Activated CD4-positive, alpha-beta memory T cell treated with anti-CD3 and anti-CD28 coated beads for 36 hours (primary cell): ENCODE data around the gene MAMDC2. TPM values are rescaled to one million over a fixed set of nuclear protein-coding genes. Genes with fewer than 3 reads are reported as not detected.
"Not testable (repeated sequence)": the region's sequence is repeated elsewhere in the genome, so short reads cannot be mapped to it uniquely, and the experiment has no call there.

ENCODE experiments used
- CTCF ChIA-PET: fragments of 350-600 bp; sonication (Branson Sonifier 250); formaldehyde crosslinking; loops from one replicate; lab custom pipeline; 2021; ENCODE audit warnings: antibody characterized with exemption, inconsistent platforms; lab: Charles Lee
- POLR2A ChIA-PET: fragments of 350-600 bp; sonication (Branson Sonifier 250); formaldehyde crosslinking; loops from one replicate; lab custom pipeline; 2021; ENCODE audit warnings: antibody characterized with exemption; lab: Charles Lee
- DNase-seq: peaks from one replicate; pipeline ENCODE4 v3.0.0-alpha.2; 2020
- H3K27ac Mint-ChIP-seq: one replicate; pipeline ENCODE4 v1.8.0; 2021; ENCODE audit warnings: mixed read lengths
- H3K27me3 Mint-ChIP-seq: one replicate; pipeline ENCODE4 v1.8.0; 2021; ENCODE audit warnings: mixed read lengths
- H3K36me3 Mint-ChIP-seq: one replicate; pipeline ENCODE4 v1.8.0; 2021; ENCODE audit warnings: mixed read lengths
- H3K4me1 Mint-ChIP-seq: one replicate; pipeline ENCODE4 v1.8.0; 2021; ENCODE audit warnings: low read depth, mixed read lengths
- H3K4me3 Mint-ChIP-seq: one replicate; pipeline ENCODE4 v1.8.0; 2021; ENCODE audit warnings: mild to moderate bottlenecking, mixed read lengths
- H3K9me3 Mint-ChIP-seq: one replicate; pipeline ENCODE4 v1.8.0; 2021; ENCODE audit warnings: mixed read lengths
- intact Hi-C: fragments of 100-400 bp; cut with micrococcal nuclease; formaldehyde crosslinking; loops from one replicate; pipeline ENCODE4 v1.15.1; 2023
- total RNA-seq, 2 experiments: library from RNA; stranded (reverse); gene quantifications; one replicate each; pipeline ENCODE4 v1.2.3, GENCODE V29; 2021

The MAMDC2 gene
- total RNA-seq, 2 experiments from 2014 or later = not detected

DNA sequence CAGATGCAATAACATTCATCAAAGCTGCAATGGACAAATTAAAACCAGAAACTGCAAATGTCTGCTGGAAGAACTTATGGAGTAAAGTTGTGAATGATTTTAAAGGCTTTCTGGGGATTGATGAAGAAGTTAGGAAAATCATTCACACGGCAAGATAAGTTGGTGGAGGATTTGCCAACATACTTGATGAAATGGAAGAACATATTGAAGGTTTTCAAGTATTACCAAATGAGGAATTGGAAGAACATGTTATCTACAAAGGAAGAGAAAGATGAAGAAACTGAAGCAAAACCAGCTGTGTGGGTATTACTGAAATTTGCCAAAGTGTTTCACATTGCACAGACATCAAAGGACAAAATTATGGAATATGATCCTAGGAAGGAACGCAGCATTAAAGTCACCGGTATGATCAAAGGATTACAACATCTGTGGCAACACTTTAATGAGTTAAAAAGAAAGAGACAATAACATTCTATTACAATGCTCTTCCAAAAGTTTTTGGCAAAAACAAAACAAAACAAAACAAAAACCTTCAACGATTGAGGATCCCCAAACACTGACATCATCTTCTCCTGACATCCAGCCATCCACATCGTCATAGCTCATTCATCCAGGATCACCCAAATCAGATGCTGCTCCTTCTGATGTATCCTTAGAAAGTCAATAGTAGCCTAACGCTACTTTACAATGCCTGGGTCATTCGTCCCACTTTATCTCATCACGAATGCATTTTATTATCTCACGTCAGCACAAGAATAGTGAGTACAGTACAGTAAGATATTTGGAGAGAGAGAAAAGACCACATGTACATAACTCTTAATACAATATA, 153.8 kb downstream of the MAMDC2 start:
- ChIA-PET CTCF (no interaction called here), POLR2A (no interaction called here)
- DNase-seq = no peak
- Mint-ChIP-seq H3K4me3 (no peak overlapping the region), H3K27me3 (no peaks in the 10 kb centered on the region), H3K9me3 (peaks cover 17% of the 10 kb centered on the region), H3K4me1 (no peaks in the 10 kb centered on the region), H3K36me3 (peaks cover 4% of the 10 kb centered on the region), H3K27ac (no peak overlapping the region)
- intact Hi-C loops = no loop called here

DNA sequence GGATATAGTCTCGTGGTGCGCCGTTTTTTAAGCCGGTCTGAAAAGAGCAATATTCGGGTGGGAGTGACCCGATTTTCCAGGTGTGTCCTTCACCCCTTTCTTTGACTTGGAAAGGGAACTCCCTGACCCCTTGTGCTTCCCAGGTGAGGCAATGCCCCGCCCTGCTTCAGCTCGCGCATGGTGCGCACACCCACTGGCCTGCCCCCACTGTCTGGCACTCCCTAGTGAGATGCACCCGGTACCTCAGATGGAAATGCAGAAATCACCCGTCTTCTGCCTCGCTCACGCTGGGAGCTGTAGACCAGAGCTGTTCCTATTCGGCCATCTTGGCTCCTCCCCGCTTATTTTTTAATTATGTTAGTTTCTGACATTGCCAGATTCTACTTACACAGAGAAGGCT, 161.1 kb downstream of the MAMDC2 start:
- POLR2A ChIA-PET, H3K27me3 Mint-ChIP-seq, H3K27ac Mint-ChIP-seq, H3K36me3 Mint-ChIP-seq, H3K4me3 Mint-ChIP-seq, intact Hi-C loops, DNase-seq, CTCF ChIA-PET, H3K4me1 Mint-ChIP-seq: not testable (repeated sequence)
- peaks cover 31% of the 10 kb centered on the region for H3K9me3 Mint-ChIP-seq

DNA sequence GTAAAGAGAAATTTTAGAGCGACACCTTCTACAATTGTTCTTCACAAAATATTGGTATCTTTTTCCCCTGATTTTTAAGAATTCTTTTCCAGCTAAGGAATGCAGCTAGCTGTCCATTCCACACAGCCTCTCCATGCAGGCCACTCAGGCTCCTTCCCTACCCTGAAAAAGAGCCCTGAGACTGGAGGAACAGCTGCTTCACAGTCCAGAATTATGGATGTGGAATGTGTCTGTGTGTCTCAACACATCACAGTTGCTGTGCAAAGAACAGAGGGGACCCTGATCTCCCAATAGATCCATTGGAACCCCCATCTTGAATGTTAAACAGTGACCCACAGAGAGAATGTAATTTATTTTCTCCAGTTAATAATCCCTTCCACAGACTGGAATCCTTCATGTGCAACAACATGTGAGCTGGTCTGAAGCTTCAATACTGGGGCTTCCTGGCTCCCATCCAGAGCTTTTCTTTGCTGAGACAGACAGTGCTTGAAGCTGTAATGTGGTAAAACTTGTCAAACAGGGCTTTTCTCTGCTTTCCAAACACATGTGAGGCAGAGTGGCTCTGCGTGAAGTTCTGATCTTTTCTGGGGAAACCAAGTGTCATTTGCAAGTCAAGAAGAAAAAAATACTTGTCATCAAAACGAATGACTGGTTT, 161.8 kb downstream of the MAMDC2 start:
- Mint-ChIP-seq H3K4me3 (no peak overlapping the region), H3K27me3 (no peaks in the 10 kb centered on the region), H3K36me3 (peaks cover 2% of the 10 kb centered on the region), H3K27ac (no peak overlapping the region), H3K4me1 (no peaks in the 10 kb centered on the region), H3K9me3 (peaks cover 38% of the 10 kb centered on the region)
- DNase-seq = no peak
- ChIA-PET POLR2A (no interaction called here), CTCF (no interaction called here)
- intact Hi-C loops = no loop called here

DNA sequence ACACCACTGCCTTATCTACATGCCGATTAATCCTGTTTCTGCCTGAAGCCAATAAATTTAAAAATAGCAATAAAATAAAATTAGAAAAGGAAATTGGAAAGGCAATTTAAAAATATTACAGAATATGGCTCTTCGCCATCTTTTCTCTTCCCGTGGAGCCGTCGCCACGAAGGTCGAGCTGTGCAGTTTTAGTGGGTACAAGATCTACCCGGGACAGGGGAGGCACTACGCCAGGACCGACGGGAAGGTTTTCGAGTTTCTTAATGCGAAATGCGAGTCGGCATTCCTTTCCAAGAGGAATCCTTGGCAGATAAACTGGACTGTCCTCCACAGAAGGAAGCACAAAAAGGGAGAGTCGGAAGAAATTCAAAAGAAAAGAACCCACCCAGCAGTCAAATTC, 173.4 kb downstream of the MAMDC2 start:
- H3K27me3 Mint-ChIP-seq = no peaks in the 10 kb centered on the region

DNA sequence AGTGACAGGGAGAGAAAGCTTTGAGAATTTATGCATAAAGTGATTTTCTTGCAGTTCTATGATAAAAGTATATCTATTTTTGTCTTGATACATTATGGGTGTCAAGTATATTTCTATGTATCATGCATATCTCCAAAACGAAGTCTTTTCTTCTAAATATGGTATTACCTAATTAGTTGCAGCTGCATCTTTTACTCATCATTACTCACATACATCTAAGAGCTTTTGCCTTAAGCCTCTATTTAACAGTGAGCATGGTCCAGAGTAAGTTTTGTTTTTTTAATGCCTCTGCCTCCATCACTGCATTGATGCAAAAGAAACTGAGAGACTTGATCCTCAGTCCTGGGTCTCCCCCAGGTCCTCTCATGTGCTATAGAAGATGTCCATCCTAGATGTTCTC, 175.1 kb downstream of the MAMDC2 start:
- Mint-ChIP-seq H3K27me3 (no peaks in the 10 kb centered on the region), H3K27ac (no peak overlapping the region), H3K36me3 (peaks cover 13% of the 10 kb centered on the region), H3K9me3 (peaks cover 5% of the 10 kb centered on the region), H3K4me3 (no peak overlapping the region), H3K4me1 (no peaks in the 10 kb centered on the region)
- ChIA-PET POLR2A (no interaction called here), CTCF (no interaction called here)
- no peak for DNase-seq
- intact Hi-C loops = no loop called here

More for the DNA sequence above, 173.4 kb downstream of the MAMDC2 start:
- ChIA-PET POLR2A (no interaction called here), CTCF (no interaction called here)
- no peak for DNase-seq
- intact Hi-C loops = no loop called here
- Mint-ChIP-seq H3K27ac (no peak overlapping the region), H3K4me1 (no peaks in the 10 kb centered on the region), H3K9me3 (peaks cover 12% of the 10 kb centered on the region), H3K36me3 (peaks cover 24% of the 10 kb centered on the region), H3K4me3 (no peak overlapping the region)

DNA sequence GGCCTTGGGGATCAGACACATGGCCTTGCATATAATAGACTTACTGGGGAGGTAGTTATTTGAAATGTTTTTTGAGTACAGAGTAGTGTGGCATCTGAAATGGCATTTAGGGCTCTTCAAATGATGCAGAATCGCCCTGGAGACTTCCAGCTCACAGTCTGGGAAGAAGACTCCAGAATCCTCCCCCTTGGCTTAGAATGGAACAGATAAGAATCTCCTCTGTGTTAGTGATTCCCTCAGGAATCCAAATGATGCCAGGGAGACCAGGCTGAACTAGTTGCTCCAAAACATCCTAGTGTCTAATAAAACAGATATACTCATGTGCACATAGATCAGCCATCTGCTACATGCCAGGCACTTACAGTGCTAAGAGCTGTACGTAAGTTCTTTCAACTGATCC, 176.6 kb downstream of the MAMDC2 start:
- no peak overlapping the region for H3K4me3 Mint-ChIP-seq
- POLR2A ChIA-PET = no interaction called here
- no peaks in the 10 kb centered on the region for H3K4me1 Mint-ChIP-seq
- DNase-seq = no peak
- H3K9me3 Mint-ChIP-seq = no peaks in the 10 kb centered on the region
- intact Hi-C loops = loop anchor here (5.0 to 10.0 kb wide), 2 partner anchors 48 to 245 kb away; no protein-coding TSS in a partner anchor
- H3K27me3 Mint-ChIP-seq = no peaks in the 10 kb centered on the region
- no peak overlapping the region for H3K27ac Mint-ChIP-seq
- H3K36me3 Mint-ChIP-seq = peaks cover 2% of the 10 kb centered on the region
- CTCF ChIA-PET = no interaction called here

DNA sequence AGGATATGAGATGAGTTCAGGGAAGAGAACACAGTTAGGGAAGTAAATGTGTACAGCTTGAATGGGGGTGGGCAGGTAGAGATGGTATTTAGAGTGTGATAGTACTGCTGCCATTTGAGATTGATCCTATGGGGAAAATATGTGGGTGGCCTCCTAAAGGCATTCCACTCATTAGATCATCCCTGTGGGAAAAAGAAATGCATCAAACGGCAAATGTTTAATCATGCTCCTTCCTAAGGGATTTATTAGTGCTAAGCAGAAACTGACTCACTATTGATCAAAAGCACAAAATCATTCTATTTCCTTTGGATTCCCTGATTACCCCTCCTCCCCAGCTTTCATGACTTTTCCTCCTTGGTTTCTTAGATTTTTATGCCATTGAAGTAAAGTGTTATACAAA, 178.7 kb downstream of the MAMDC2 start:
- H3K36me3 Mint-ChIP-seq = no peaks in the 10 kb centered on the region
- no peak overlapping the region for H3K4me3 Mint-ChIP-seq
- H3K9me3 Mint-ChIP-seq = no peaks in the 10 kb centered on the region
- H3K4me1 Mint-ChIP-seq = no peaks in the 10 kb centered on the region
- H3K27ac Mint-ChIP-seq = no peak overlapping the region
- CTCF ChIA-PET = no interaction called here
- no peak for DNase-seq
- intact Hi-C loops = loop anchor here (5.0 to 10.0 kb wide), 2 partner anchors 50 to 248 kb away; no protein-coding TSS in a partner anchor
- POLR2A ChIA-PET = no interaction called here
- H3K27me3 Mint-ChIP-seq = no peaks in the 10 kb centered on the region

DNA sequence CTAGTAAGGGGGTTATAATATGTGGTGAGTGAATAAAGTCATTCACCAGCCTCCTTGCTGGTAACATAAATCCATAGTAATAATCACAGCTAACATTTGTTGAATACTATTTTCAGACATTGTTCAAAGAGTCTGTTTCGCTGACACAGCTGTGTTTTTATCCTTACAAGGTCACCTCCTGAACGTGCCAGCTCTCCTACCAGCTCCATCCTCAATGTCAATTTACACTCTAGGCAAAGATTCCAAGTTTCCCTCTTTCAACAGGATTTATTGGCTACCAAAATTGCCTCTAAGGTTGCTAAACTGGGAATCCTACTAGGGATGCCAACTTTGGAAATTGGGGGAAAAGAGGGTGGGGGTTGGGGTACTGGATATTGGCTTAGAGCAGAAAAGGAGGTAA, 184.5 kb downstream of the MAMDC2 start:
- ChIA-PET POLR2A (no interaction called here), CTCF (interaction anchor here (0.6 to 0.7 kb wide), 2 partner anchors 115 to 807 kb away, joined by 3 to 4 read pairs; no protein-coding TSS in a partner anchor)
- Mint-ChIP-seq H3K27me3 (no peaks in the 10 kb centered on the region), H3K9me3 (no peaks in the 10 kb centered on the region), H3K36me3 (no peaks in the 10 kb centered on the region), H3K4me1 (no peaks in the 10 kb centered on the region), H3K4me3 (no peak overlapping the region), H3K27ac (no peak overlapping the region)
- intact Hi-C loops = loop anchor here (10.0 kb wide), 1 partner anchor 253 kb away; no protein-coding TSS in a partner anchor
- no peak for DNase-seq

DNA sequence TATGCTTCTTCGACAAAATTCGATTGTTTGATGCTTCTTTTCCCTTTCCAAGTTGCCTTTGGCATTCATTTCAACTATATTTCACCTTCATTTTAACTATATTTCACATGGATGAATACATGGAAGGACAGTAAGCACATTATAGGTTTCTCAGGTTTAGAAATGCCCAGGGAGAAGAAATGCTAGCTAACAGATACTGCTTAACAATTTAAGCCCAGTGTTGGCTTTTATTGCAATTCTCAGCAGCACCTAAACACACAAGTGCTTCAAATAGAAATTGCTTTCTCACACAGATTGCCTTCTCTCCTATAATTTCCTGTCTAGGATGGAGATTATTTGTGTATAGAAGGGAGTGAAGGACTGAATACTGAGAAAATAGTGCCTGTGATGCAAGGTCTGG, 185.0 kb downstream of the MAMDC2 start:
- no peaks in the 10 kb centered on the region for H3K9me3 Mint-ChIP-seq
- intact Hi-C loops = loop anchor here (10.0 kb wide), 1 partner anchor 254 kb away; no protein-coding TSS in a partner anchor
- no peak overlapping the region for H3K27ac Mint-ChIP-seq
- ChIA-PET CTCF (interaction anchor here (0.6 to 0.7 kb wide), 2 partner anchors 115 to 806 kb away, joined by 3 to 4 read pairs; no protein-coding TSS in a partner anchor), POLR2A (no interaction called here)
- no peaks in the 10 kb centered on the region for H3K36me3 Mint-ChIP-seq
- H3K4me1 Mint-ChIP-seq = no peaks in the 10 kb centered on the region
- H3K4me3 Mint-ChIP-seq = no peak overlapping the region
- no peaks in the 10 kb centered on the region for H3K27me3 Mint-ChIP-seq
- DNase-seq = no peak

DNA sequence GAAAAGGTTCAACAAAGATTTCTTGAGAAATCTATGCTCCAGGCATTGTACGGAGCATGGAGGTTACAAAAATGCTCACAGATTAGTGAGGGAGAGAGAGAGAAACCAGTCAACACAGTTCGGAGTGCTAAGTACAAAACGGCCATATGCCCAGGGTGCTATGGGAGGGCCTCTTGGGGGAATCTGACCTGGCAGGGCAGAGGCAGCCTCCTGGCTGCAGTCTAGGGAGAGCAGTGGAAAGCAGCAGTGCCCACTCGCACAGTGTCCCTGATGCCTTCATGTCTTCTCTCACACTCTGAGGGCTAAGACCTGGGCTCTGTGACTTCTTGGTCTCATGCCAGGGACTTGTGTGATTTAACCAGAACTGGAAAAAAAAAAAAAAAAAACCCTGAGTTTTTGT, 185.4 kb downstream of the MAMDC2 start:
- peaks cover 2% of the 10 kb centered on the region for H3K27me3 Mint-ChIP-seq
- ChIA-PET POLR2A (no interaction called here), CTCF (interaction anchor here (1.3 kb wide), 1 partner anchor 258 kb away, joined by 5 read pairs; no protein-coding TSS in a partner anchor)
- no peaks in the 10 kb centered on the region for H3K4me1 Mint-ChIP-seq
- no peaks in the 10 kb centered on the region for H3K9me3 Mint-ChIP-seq
- intact Hi-C loops = loop anchor here (10.0 kb wide), 1 partner anchor 254 kb away; no protein-coding TSS in a partner anchor
- no peak overlapping the region for H3K27ac Mint-ChIP-seq
- H3K36me3 Mint-ChIP-seq = no peaks in the 10 kb centered on the region
- H3K4me3 Mint-ChIP-seq = no peak overlapping the region
- no peak for DNase-seq

DNA sequence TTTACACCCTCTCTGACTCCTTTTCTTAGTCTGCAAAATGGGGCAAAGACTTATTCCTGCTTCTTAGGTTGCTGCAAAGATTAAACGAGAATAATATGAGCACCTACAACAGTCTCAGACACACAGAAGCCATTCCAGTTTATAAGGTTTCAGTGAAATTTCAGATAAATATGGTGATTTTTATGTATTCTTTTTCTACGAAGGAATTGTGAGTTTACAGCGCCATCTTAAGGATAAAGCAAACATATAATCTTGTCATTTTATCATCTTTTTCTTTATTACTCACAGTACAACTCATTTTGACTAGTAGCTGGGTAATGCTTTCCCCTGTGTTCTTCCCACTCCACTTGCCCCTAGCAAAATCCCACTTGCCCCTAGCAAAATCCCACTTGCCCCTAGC, 185.9 kb downstream of the MAMDC2 start:
- ChIA-PET POLR2A (no interaction called here), CTCF (interaction anchor here (1.3 kb wide), 1 partner anchor 258 kb away, joined by 5 read pairs; no protein-coding TSS in a partner anchor)
- H3K27me3 Mint-ChIP-seq = peaks cover 2% of the 10 kb centered on the region
- no peak for DNase-seq
- H3K9me3 Mint-ChIP-seq = no peaks in the 10 kb centered on the region
- H3K4me1 Mint-ChIP-seq = no peaks in the 10 kb centered on the region
- H3K4me3 Mint-ChIP-seq = no peak overlapping the region
- intact Hi-C loops = loop anchor here (10.0 kb wide), 1 partner anchor 255 kb away; no protein-coding TSS in a partner anchor
- no peaks in the 10 kb centered on the region for H3K36me3 Mint-ChIP-seq
- no peak overlapping the region for H3K27ac Mint-ChIP-seq

DNA sequence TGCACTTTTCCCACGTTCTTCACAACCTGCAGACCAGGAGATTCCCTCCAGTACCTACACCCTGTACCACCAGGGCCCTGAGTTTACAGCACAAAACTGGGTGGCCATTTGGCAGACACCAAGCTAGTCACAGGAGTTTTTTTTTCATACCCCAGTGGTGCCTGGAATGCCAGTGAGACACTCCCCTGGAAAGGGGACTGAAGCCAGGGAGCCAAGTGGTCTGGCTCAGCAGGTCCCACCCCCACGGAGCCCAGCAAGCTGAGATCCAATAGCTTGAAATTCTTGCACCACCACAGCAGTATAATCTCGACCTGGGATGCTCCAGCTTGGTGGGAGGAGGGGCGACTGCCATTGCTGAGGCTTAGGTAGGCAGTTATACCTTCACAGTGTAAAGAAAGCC, 188.8 kb downstream of the MAMDC2 start:
- CTCF ChIA-PET = no interaction called here
- Mint-ChIP-seq H3K27ac (no peak overlapping the region), H3K27me3 (peaks cover 2% of the 10 kb centered on the region), H3K4me1 (no peaks in the 10 kb centered on the region), H3K9me3 (no peaks in the 10 kb centered on the region), H3K4me3 (no peak overlapping the region), H3K36me3 (no peaks in the 10 kb centered on the region)
- intact Hi-C loops = no loop called here
- DNase-seq = no peak
- POLR2A ChIA-PET = no interaction called here
